NCI-H82 treated with DMSO at 0.1 percent for 48 hours (cell line): Measurements from ENCODE around the gene COQ2.
"Not testable (repeated sequence)": the region's sequence is repeated elsewhere in the genome, so short reads cannot be mapped to it uniquely, and the experiment has no call there.

Source experiments
- DNase-seq: peaks from one replicate; lab custom pipeline; 2025; ENCODE audit not compliant: unreplicated experiment; lab: John Stamatoyannopoulos, UW

The COQ2 gene, protein sequence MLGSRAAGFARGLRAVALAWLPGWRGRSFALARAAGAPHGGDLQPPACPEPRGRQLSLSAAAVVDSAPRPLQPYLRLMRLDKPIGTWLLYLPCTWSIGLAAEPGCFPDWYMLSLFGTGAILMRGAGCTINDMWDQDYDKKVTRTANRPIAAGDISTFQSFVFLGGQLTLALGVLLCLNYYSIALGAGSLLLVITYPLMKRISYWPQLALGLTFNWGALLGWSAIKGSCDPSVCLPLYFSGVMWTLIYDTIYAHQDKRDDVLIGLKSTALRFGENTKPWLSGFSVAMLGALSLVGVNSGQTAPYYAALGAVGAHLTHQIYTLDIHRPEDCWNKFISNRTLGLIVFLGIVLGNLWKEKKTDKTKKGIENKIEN

GRCh38 chr4:83284193-83285054 is at the start of gene COQ2:
Gene COQ2, minus strand, starts transcription at chr4:83284798. Its CDS starts 34 bp downstream, at chr4:83284764.
- peak; percentile 56 for DNase-seq

DNA sequence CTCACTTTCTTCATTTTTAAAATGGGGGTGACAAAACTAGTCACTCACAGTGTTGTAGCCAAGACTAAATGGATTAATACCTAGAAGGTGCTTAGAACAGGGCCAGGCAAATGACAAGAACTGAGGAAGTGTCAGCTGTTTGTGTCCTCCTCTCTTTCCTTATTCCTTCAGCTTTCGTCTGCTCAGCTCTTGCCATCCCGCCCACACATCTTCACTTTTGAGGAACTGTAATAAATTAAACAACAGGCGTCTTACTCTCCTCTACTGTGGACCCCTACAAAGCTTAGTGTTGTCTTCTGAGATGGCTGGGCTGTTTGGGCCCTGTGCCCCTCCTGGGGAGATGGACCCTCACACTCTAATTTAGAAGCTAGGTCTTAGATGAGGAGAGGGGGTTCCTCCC is 47.4 kb upstream of the COQ2 start:
- no peak for DNase-seq

DNA sequence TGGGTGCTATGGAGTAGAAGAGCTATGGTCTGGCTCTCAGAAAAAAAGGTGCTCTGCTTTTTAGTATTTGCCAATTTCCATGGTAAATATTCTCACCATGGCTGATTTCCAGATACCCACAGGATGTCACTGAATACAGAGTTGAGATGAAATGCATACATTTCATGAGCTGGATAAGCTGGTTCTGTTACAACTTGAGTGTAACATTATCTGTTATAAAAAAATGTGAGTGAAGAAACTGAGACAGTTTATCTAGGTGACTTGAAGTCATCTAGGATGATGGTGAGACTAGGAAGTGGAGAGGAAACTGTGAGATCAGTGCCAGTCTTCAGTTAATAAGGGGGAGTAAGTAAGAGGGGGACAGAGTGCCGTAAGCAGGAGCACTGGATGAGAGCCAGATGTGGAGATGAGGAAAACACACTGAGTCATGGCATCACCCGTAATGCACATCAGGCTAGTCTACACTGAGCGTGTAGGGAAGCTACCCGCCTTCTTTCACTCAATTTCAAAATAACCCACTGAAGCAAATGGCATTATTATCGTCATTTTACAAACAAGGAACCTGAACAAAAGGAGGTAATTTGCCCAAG is 45.0 kb upstream of the COQ2 start:
- DNase-seq: no peak

GRCh38 chr4:83328521-83329187 is 44.1 kb upstream of the COQ2 start:
- no peak for DNase-seq

- DNase-seq: no peak
Observed at GRCh38 chr4:83326546-83326945, 41.9 kb upstream of the COQ2 start.

DNA sequence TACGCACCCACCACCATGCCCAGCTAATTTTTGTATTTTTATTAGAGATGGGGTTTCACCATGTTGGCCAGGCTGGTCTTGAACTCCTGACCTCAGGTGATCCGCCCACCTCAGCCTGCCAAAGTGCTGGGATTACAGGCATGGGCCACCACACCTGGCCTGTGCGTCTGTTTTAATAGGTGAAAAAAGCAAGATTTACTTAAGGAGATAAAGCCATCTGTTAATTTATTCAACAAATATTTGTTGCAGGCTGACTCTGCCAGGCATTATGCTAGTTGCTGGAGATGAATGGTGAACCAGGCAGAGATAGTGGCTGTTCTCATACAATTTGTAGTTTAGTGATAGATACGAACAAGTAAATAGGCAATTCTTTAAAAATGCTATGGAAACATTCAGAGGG is 40.7 kb upstream of the COQ2 start:
- DNase-seq: not testable (repeated sequence)

DNA sequence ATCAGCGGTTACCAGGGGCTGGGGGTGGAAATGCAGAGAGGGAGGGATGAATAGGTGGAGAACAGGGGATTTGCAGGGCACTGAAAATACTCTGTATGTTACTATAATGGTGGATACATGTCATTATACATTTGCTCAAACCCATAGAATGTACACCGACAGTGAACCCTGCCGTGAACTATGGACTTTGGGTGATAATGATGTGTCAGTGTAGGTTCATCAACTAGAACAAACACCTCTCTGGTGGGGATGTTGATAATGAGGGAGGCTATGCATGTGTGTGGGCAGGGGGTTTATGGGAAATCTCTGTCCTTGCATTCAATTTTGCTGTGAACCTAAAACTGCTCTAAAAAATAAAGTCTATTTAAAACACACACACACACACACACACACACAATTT is 38.5 kb upstream of the COQ2 start:
- no peak for DNase-seq

GRCh38 chr4:83320548-83320947 is 36.0 kb upstream of the COQ2 start:
- no peak for DNase-seq

GRCh38 chr4:83318666-83319065 is 34.1 kb upstream of the COQ2 start:
- DNase-seq: no peak

DNA sequence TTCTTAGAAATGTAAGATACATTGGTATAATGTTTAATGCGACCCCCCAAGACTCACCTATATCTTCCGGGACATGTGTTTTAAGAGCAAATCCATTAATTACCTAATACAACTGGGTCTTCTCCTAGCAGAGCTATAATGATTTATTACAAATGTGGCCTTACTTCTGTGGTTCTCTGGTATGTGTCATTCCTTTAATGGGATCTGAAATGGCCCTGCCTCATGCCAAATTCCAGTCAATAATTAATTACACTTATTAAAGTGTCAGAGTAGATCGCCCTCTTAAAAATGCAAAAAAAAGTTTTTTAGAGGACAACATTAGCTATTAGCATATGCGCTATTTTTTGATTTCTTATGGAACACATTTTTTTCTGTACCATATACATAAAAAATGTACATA is 33.1 kb upstream of the COQ2 start:
- no peak for DNase-seq

DNA sequence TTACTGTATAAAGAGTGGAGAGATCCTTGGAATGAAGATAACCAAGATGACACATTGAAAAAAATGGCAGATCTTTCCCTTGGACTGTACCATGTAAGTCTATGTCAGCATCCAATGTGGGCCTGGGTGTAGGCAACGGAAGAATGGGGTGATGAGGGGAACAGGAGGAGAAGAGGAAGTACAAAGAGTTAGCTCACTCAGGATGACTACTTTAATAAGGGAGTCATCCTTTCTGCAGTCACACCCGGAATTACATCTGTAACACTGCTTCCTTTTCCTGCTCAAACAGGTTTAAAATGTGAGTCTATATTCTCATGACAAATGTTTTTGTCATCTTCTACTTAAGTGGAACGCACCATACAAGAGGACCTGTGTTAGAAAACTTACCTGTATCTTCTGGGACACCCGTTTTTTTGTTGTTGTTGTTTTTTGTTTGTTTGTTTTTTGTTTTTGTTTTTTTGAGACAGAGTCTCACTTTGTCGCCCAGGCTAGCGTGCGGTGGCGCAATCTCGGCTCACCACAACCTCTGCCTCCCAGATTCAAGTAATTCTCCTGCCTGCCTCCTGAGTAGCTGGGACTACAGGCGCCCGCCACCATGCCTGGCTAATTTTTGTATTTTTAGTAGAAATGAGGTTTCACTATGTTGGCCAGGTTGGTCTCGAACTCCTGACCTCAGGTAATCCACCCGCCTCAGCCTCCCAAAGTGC is 32.0 kb upstream of the COQ2 start:
- no peak for DNase-seq

DNA sequence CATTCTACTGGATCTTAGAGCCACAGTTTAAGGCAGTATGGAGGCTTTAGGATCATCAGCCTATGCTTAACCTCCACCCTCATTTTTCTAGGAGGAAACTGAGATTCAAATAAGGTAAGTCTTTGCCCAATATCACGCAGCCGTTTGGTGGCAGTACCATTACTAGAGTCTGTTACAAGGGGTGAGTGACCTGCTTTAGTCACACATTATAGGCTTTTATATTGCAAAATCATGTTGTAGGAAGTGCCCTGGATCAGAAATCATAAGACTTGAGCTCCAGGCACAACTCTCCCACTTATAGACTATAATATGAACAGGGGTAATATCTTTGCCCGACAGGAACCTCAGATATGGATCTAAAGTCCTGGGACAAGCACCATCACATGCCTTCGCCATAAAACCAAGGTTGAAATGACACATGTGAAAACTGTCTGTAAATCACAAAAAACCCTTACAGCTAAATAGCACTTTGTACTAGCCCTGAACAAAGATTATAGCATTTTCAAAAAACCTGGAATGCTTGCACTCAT is 30.8 kb upstream of the COQ2 start:
- no peak for DNase-seq

DNA sequence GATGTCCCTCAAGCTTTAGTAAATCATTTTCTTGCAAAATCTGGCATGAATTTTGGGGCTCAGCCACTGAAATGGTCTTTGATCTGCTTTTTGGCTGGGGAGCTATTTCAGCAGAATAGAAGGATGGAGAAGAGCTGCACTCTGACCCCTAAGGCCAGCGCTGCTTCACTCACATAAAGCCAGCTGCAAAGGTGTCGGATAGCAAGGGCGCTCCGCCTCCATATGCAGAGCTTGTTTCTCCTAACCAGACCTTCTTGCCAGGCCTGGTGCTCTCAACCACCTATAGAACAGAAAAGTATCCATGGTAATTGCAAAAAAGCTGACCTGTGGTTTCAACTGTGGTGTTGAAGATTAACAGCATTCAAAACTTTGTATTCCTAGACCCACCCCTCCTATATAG is 24.1 kb upstream of the COQ2 start:
- DNase-seq: no peak

DNA sequence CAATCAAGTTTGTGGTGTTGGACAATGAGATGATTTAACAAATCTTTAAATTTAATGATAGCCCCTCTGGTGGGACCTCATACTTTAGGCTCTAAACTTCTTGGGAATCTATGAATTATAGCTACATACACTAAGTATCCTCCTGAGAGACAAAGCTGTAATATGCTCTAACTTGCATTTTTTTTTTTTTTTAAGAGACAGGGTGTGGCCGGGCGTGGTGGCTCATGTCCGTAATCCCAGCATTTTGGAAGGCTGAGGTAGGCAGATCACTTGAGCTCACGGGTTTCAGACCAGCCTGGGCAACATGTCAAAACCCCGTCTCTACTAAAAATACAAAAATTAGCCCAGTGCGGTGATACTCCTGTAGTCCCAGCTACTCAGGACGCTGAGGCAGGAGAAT is 23.3 kb upstream of the COQ2 start:
- no peak for DNase-seq

DNA sequence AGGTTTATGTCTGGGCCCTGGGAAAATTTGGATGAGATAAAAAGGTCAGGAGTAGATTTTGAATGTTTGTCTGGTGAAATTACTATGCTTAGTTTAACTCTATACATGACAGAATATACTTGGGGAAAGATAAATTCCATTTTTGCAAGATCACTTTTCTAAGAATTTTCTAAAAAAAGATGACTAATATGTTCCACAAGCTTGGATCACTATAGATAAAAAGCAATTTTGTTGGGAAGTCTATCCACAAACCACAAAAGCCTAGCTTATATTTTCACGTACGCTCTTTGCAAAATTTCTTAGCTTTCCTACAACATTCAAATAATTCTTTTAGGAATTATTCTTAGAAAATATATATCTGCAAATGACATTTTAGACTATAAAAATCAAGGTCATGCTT is 20.6 kb upstream of the COQ2 start:
- no peak for DNase-seq

DNA sequence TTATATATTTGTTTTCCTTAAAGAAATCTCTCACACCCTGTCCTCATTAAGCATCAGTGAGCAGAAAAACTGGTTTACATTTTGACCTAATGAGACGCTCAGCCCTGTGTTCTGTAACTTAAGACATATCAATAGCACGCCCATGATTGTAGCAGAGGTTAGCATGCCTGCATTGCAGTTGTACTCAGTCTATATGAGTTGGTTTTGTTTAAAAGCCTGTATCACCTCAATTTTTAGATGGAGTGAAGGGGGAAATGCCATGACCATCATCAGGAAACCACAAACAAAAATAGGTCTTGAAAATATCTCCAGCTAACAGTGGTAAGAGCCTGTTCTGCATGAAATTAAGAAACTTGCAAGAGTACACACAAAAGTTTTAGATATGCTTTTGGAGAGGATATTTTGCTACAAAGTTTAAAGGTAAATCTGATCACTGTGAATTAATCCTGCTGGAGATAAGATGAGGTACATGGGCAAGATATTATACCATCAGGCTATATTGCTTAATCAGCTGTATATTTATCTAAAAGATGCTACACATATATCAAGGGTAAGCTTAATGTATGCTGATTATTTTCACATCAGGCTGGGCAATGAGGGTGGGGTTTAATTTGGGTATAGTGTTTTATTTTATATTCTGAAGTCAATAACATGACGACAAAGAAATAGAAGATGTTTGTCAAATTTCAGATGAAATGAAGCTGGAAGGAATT is 13.1 kb upstream of the COQ2 start:
- no peak for DNase-seq

- no peak for DNase-seq
Observed at GRCh38 chr4:83293305-83294046, 8.9 kb upstream of the COQ2 start.

DNA sequence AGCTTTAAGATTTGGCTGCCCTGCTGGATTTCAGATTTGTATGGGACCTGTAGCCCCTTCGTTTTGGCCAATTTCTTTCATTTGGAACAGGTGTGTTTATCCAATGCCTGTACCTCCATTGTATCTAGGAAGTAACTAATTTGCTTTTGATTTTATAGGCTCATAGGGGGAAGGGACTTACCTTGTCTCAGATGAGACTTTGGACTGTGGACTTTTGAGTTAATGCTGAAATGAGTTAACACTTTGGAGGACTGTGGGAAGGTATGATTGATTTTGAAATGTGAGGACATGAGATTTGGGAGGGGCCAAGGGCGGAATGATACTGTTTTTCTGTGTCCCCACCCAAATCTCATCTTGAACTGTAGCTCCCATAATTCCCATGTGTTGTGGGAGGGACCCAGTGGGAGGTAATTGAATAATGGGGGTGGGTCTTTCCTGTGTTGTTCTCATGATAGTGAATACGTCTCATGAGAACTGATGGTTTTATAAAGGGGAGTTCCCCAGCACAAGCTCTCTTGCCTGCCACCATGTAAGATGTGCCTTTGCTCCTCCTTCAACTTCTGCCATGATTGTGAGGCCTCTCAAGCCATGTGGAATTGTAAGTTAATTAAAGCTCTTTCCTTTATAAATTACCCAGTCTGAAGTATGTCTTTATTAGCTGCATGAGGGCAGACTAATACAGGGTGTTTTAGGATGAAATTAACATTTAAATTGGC is 5.6 kb upstream of the COQ2 start:
- not testable (repeated sequence) for DNase-seq

GRCh38 chr4:83288381-83288780 is 3.8 kb upstream of the COQ2 start:
- DNase-seq: not testable (repeated sequence)
